Kidney epithelial cell (primary cell): ENCODE data around the gene COL4A4. TPM values are rescaled to one million over a fixed set of nuclear protein-coding genes. Genes with fewer than 3 reads are reported as not detected.

Experiments
- DNase-seq: peaks from one replicate; pipeline ENCODE4 v3.0.0-alpha.2; 2010; ENCODE audit warnings: low read depth
- H3K27me3 ChIP-seq: 2 replicates; pipeline ENCODE4 v1.6.0; 2011; ENCODE audit warnings: low read length; ENCODE audit not compliant: control insufficient read depth, insufficient read depth
- H3K36me3 ChIP-seq: 2 replicates; pipeline ENCODE4 v1.5.1; 2011; ENCODE audit warnings: low read length; ENCODE audit not compliant: control insufficient read depth, insufficient read depth
- H3K4me3 ChIP-seq: 2 replicates; pipeline ENCODE4 v1.5.1; 2011; ENCODE audit warnings: low read depth, mild to moderate bottlenecking, control low read depth, low read length
- total RNA-seq: library from RNA; depleted of rRNA; stranded (reverse); fragments of >200 nt; gene quantifications from 2 replicates; pipeline ENCODE4 v1.2.3, GENCODE V29; 2015
- TF ChIP-seq, protein P1 (sequence below): IDR thresholded peaks from 2 replicates; pipeline ENCODE4 v1.5.1; 2011; ENCODE audit warnings: mild to moderate bottlenecking, moderate library complexity, low read length, control low read depth, inconsistent platforms; ENCODE audit not compliant: insufficient read depth, poor library complexity, severe bottlenecking

COL4A4 gene
- total RNA-seq, 1 donor from 2014 or later: 3.4 TPM

GRCh38 chr2:227052879-227053278 is 111.1 kb downstream of the COL4A4 start:
- DNase-seq: no peak
- H3K4me3 ChIP-seq: no peak overlapping the region
- no peaks in the 10 kb centered on the region for H3K36me3 ChIP-seq
- no peaks in the 10 kb centered on the region for H3K27me3 ChIP-seq
- TF ChIP-seq, protein P1, sequence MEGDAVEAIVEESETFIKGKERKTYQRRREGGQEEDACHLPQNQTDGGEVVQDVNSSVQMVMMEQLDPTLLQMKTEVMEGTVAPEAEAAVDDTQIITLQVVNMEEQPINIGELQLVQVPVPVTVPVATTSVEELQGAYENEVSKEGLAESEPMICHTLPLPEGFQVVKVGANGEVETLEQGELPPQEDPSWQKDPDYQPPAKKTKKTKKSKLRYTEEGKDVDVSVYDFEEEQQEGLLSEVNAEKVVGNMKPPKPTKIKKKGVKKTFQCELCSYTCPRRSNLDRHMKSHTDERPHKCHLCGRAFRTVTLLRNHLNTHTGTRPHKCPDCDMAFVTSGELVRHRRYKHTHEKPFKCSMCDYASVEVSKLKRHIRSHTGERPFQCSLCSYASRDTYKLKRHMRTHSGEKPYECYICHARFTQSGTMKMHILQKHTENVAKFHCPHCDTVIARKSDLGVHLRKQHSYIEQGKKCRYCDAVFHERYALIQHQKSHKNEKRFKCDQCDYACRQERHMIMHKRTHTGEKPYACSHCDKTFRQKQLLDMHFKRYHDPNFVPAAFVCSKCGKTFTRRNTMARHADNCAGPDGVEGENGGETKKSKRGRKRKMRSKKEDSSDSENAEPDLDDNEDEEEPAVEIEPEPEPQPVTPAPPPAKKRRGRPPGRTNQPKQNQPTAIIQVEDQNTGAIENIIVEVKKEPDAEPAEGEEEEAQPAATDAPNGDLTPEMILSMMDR: no peak

DNA sequence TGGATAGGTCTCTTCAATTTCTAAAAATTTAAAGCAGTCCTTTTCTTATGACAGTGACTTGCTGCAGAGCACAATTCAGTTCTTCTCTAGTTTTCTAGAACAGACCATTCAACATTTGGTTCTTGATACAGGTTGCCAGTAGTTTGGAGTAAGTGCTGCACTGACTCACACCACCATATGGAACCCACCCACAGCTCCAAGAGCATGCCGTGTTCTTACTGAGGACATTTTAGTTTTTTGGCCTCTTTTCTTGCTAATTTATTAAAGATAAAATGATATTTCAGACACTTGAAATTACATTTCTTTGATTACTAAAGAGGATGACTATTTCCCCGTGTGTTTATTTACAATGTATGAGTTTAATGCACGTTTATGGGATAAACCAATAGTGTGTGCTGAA is 120.0 kb downstream of the COL4A4 start:
- TF ChIP-seq, protein P1: no peak
- DNase-seq: no peak
- Histone ChIP-seq H3K4me3 (no peak overlapping the region), H3K27me3 (no peaks in the 10 kb centered on the region), H3K36me3 (no peaks in the 10 kb centered on the region)

- no peak overlapping the region for H3K4me3 ChIP-seq
- no peaks in the 10 kb centered on the region for H3K36me3 ChIP-seq
- H3K27me3 ChIP-seq: no peaks in the 10 kb centered on the region
- no peak for DNase-seq
- TF ChIP-seq, protein P1: no peak
Measured at GRCh38 chr2:227038550-227039189, 125.3 kb downstream of the COL4A4 start.

- TF ChIP-seq, protein P1: no peak
- no peaks in the 10 kb centered on the region for H3K27me3 ChIP-seq
- no peaks in the 10 kb centered on the region for H3K36me3 ChIP-seq
- no peak overlapping the region for H3K4me3 ChIP-seq
- DNase-seq: no peak
Measured at GRCh38 chr2:227036527-227036926, 127.5 kb downstream of the COL4A4 start.

DNA sequence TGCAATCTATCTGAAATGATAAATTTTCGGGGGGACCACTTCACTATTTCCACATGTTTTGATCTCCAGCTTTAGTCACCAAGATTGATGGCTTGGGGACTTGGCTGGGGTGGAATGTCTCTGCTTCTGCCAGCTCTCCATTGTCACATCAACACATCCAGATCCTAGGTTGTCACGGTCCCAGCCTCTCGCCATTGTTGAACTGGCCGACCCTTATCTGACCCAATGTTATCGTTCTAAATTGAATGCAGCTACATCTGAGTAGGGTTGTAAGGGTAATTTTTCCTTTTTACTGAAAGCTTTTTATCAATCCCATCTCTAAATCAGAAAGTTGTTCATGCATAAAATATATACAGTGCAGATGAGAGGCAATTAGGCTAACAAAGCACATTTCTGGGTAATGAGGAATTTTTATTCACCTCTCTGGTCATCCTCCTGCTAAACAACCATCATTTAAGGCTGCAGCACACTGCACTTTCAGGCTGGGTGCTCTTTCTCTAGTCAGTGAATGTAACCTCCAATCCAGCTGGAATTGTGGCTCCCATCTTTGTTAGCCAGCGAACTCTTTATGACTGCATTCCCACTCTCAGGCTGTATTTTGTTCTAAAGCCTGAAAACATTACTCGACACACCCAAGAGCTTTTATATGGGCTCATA is 128.2 kb downstream of the COL4A4 start:
- Histone ChIP-seq H3K27me3 (no peaks in the 10 kb centered on the region), H3K36me3 (no peaks in the 10 kb centered on the region), H3K4me3 (no peak overlapping the region)
- no peak for DNase-seq
- TF ChIP-seq, protein P1: no peak
